DND-41 (cell line): Measurements from ENCODE around the gene LSM3.

Experiments used
- EZH2 ChIP-seq: IDR thresholded peaks from 3 replicates; pipeline ENCODE4 v1.6.1; 2012; ENCODE audit warnings: borderline replicate concordance, low read depth, mild to moderate bottlenecking, moderate library complexity, low read length, inconsistent platforms; ENCODE audit not compliant: severe bottlenecking
- TF ChIP-seq, protein P1 (sequence below): IDR thresholded peaks from 2 replicates; pipeline ENCODE4 v1.5.1; 2012; ENCODE audit warnings: borderline replicate concordance, low read length, moderate library complexity, mild to moderate bottlenecking; ENCODE audit not compliant: poor library complexity, severe bottlenecking; ENCODE audit errors: extremely low read depth

DNA sequence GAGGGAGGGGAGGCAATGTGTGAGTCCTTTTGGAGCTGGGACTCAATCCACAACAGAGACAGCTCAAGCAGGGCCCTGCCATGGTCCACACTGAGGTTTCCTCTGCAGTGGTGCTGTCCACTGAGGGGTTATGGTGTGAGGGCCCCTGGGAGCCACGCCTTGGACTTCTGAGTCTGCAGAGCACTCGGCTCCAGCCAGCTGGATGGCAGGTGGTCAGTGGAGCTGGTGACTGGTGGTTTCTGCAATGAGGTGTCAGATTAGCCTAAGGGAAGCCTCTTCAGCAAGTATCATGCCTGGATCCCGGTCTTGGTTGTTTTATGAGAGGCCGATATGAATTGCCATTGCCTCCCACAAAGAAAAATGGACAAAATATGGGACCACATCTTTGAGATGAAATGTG is 21.7 kb downstream of the LSM3 start:
- TF ChIP-seq, protein P1, sequence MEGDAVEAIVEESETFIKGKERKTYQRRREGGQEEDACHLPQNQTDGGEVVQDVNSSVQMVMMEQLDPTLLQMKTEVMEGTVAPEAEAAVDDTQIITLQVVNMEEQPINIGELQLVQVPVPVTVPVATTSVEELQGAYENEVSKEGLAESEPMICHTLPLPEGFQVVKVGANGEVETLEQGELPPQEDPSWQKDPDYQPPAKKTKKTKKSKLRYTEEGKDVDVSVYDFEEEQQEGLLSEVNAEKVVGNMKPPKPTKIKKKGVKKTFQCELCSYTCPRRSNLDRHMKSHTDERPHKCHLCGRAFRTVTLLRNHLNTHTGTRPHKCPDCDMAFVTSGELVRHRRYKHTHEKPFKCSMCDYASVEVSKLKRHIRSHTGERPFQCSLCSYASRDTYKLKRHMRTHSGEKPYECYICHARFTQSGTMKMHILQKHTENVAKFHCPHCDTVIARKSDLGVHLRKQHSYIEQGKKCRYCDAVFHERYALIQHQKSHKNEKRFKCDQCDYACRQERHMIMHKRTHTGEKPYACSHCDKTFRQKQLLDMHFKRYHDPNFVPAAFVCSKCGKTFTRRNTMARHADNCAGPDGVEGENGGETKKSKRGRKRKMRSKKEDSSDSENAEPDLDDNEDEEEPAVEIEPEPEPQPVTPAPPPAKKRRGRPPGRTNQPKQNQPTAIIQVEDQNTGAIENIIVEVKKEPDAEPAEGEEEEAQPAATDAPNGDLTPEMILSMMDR = no peak
- no peak for TF ChIP-seq EZH2
